ENCODE results near the gene HS2ST1.
"Not testable (repeated sequence)": the region's sequence is repeated elsewhere in the genome, so short reads cannot be mapped to it uniquely, and the experiment has no call there.

HS2ST1 gene

GRCh38 chr1:86970938-86971337, 56.5 kb downstream of the HS2ST1 start:
- no peak for DNase-seq (ENCODE audit: low read depth in 2 of 2)

- DNase-seq (ENCODE audit: low read depth in 2 of 2), result no peak
Measured at GRCh38 chr1:86971778-86972177, 57.3 kb downstream of the HS2ST1 start.

DNA sequence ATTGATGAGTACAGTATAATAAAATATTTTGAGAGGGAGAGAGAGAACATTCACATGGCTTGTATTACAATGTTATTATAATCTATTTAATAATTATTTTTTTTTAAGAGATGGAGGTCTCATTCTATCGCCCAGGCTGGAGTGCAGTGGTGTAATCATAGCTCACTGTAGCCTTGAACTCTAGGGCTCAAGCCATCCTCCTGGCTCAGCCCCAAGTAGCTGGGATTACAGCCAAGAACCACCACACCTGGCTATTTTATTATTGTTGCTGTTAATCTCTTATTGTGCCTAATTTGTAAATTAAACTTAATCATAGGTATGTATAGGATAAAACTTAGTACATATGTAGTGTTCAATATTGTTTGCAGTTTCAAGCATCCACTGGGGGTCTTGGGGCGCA, 57.8 kb downstream of the HS2ST1 start:
- no peak for DNase-seq (ENCODE audit: low read depth in 2 of 2)

GRCh38 chr1:86975993-86976550, 61.6 kb downstream of the HS2ST1 start:
- no peak for DNase-seq (ENCODE audit: low read depth in 2 of 2)

DNA sequence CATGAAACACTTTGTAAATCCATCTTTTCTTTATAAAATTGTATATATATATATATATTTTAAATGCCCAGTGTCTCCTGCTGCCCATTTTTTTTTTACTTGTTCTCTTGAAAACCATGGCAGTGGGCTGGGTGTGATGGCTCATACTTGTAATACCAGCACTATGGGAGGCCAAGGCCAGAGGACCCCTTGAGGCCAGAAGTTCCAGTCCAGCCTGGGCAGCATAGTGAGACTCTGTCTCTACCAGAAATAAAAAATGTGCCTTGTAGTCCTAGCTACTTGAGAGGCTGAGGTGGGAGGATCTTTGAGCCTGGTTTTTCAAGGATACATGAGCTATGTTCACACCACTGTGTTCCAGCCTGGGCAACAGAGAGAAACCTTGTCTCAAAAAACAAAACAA, 62.2 kb downstream of the HS2ST1 start:
- DNase-seq (ENCODE audit: low read depth in 2 of 2), result no peak

DNA sequence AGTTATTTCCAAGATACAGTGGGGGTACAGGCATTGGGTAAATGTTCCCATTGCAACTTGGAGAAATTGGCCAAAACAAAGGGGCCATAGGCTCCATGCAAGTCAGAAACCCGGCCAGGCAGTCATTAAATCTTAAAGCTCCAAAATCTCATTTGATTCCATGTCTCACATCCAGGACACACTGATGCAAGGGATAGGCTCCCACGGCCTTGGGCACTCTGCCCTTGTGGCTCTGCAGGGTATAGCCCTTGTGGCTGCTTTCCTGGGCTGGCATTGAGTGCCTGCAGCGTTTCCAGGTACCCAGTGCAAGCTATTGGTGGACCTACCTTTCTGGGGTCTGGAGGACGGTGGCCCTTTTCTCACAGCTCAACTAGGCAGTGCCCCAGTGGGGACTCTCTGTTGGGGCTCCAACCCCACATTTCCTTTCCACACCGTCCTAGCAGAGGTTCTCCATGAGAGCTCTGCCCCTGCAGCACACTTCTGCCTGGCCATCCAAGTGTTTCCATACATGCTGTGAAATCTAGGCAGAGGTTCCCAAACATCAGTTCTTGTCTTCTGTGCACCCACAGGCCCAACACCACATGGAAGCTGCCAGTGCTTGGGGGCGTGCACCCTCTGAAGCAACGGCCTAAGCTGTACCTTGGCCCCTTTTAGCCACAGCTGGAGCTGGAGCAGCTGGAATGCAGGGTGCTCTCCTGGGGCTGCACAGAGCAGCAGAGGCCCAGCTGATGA, 67.2 kb downstream of the HS2ST1 start:
- DNase-seq (ENCODE audit: low read depth in 2 of 2), result no peak

GRCh38 chr1:86983677-86984076, 69.2 kb downstream of the HS2ST1 start:
- DNase-seq (ENCODE audit: low read depth in 2 of 2), result not testable (repeated sequence)

GRCh38 chr1:86987446-86987845, 73.0 kb downstream of the HS2ST1 start:
- no peak for DNase-seq (ENCODE audit: low read depth in 2 of 2)

- DNase-seq (ENCODE audit: low read depth in 2 of 2), result no peak
Measured at GRCh38 chr1:86988835-86989234, 74.4 kb downstream of the HS2ST1 start.

DNA sequence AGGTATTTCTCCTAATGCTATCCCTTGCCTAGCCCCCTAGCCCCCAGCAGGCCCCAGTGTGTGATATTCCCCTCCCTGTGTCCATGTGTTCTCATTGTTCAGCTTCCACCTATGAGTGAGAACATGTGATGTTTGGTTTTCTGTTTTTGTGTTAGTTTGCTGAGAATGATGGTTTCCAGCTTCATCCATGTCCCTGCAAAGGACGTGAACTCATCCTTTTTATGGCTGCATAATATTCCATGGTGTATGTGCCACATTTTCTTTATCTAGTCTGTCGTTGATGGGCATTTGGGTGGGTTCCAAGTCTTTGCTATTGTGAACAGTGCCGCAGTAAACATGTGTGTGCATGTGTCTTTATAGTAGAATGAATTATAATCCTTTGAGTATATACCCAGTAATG, 75.3 kb downstream of the HS2ST1 start:
- DNase-seq (ENCODE audit: low read depth in 2 of 2), result not testable (repeated sequence)

GRCh38 chr1:86990826-86991225, 76.4 kb downstream of the HS2ST1 start:
- no peak for DNase-seq (ENCODE audit: low read depth in 2 of 2)

DNA sequence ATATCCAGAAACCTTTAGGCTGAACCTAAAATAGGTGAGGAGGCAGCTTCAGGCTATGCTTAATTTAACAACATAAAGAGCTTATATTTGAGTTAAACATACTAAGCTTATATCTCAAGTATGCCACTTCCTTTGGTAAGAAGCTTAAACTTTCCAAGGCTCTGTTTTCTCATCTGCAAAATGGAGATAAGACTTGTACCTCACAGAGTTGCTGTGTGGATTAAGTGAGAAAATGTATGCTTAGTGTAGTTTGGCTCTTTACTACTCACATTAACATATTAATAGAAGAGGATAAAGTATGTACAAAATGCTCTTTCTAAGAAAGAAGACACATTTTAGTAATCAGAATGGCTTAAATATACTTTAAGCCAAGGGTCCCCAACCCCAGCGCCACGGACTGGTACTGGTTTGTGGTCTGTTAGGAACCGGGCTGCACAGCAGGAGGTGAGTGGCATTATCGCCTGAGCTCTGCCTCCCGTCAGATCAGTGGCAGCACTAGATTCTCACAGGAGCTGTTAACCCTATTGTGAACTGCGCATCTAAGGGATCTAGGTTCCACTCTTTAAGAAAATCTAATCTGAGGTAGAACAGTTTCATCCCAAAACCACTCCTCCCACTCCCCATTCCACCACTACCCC, 77.2 kb downstream of the HS2ST1 start:
- DNase-seq (ENCODE audit: low read depth in 2 of 2), result no peak

DNA sequence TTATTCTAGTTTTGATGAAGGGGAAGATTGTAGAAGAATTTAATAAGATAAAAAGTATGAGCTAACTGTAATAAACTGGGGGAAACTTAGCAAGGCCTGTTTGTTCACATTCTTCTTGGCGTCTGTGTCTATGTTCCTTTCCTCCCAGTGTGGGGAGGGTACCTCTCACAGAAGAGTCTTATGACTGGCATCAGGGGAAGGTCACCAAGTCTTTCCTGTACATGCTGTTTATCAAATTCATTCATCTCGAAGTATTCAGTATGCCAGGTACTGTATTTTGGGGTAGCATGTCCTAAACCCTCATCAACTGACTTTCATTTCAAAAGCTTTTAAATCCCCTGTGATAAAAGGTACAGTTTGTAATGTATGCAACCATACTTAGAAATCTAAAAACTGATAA, 78.4 kb downstream of the HS2ST1 start:
- DNase-seq (ENCODE audit: low read depth in 2 of 2), result no peak

DNA sequence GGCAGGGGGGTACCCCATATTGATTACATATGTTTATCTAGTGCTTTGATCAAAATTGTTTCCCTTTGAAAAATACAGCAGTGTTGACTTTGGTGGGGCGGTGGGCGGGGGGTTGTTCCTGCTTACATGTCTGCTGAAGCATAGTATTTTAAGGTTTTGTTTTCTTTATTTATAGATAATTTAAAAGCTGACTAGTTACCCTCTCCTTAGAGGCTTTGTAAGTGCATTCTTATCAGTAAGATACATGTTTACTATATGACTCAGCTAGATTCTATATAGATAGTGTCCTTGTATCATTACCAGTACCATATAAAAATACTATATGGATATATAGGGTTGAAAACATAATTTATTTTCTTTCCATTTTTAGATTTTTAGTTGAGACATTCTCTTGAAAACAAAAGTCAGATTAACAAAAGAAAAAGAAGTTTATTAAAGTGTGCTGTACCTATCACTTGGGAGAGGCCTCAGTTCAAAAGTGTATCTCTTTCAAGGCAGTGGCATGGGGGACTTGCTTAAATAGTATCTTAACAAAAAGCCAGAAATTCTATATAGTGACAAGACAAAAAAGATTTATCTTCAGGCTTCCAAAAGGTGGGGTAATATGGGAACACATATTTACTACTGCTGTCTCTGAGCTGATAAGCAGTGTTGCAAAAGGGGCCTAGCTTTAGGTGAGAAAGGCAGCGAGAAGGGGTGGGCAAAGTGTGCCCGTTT, 79.0 kb downstream of the HS2ST1 start:
- DNase-seq (ENCODE audit: low read depth in 2 of 2), result no peak

DNA sequence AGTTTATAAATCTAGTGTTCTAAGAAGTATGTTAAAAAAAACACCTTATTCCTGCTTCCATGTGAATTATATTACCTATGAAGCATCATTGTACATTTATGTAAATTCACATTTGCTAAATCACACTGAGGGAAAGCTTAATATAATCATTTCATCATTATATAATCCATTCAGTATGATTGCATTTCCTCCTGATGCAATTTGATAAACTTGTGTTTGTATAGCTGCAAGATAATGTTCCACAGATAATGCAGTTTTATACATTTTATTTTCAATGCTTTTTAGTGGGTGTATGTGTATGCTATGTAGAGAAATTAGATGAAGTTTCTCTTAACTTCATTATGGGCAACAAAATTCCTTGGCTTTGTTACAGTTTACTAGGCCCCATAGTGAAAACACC, 79.6 kb downstream of the HS2ST1 start:
- no peak for DNase-seq (ENCODE audit: low read depth in 2 of 2)

GRCh38 chr1:86997538-86997937, 83.1 kb downstream of the HS2ST1 start:
- no peak for DNase-seq (ENCODE audit: low read depth in 2 of 2)

DNA sequence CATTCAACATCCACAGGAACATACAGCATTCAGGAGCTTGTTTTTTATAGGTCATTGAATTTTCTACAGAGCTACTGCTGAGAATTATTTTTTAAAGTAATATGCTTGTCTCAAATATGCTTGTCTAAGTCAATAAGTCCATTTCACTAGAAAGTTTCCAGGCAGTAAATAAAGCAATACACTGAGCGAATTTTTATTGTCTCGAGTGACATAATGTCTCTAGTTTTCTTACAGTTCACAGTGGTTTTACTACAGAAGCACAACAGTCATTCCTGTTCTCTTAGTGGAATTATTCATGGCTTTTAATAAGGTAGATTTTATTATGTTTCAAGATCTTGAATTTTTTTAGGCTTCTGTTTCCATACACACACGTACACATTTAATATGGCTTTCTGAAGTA, 83.8 kb downstream of the HS2ST1 start:
- DNase-seq (ENCODE audit: low read depth in 2 of 2), result no peak

GRCh38 chr1:86998727-86999126, 84.3 kb downstream of the HS2ST1 start:
- DNase-seq (ENCODE audit: low read depth in 2 of 2), result no peak

- no peak for DNase-seq (ENCODE audit: low read depth in 2 of 2)
Measured at GRCh38 chr1:87000460-87000859, 86.0 kb downstream of the HS2ST1 start.

DNA sequence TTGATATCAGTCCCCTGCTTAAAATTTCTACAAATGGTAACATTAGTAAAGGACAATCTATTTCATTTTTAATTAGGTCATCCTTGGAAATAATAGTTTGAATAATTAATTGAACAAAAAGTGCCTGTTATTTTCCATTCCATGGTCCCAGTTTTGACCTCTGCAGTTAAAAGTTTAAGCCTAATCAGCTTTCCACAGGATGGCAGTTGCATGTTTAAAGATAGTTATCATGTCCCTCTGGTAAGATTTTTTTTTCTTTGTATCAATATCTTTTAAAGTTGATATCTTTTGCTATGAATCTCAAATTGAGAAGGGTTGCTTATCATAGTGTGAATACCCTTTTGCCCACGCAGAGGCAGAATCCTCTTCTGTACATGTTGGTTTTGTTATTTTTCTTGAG, 90.4 kb downstream of the HS2ST1 start:
- no peak for DNase-seq (ENCODE audit: low read depth in 2 of 2)

- no peak for DNase-seq (ENCODE audit: low read depth in 2 of 2)
Measured at GRCh38 chr1:87007323-87007722, 92.9 kb downstream of the HS2ST1 start.

- DNase-seq (ENCODE audit: low read depth in 2 of 2), result not testable (repeated sequence)
Measured at GRCh38 chr1:87013385-87013784, 99.0 kb downstream of the HS2ST1 start.
